Ovary (tissue), 9 donors: Measurements from ENCODE around the gene SKA1. TPM values are rescaled to one million over a fixed set of nuclear protein-coding genes. Genes with fewer than 3 reads are reported as not detected.
"Not testable (repeated sequence)": the region's sequence is repeated elsewhere in the genome, so short reads cannot be mapped to it uniquely, and the experiment has no call there.

Source experiments
- DNase-seq, 5 donors: peaks; one replicate each; pipeline ENCODE4 v3.0.0-alpha.2; 2019 to 2020
- H3K27ac ChIP-seq, 2 donors: fragments of 200-600 bp; one replicate each; pipeline versions ENCODE4 v1.5.1 to v1.8.0; 2019 to 2022
- H3K27me3 ChIP-seq: fragments of 200-600 bp; one replicate; pipeline ENCODE4 v1.8.0; 2022
- H3K36me3 ChIP-seq: fragments of 200-600 bp; sonication (generic); one replicate; pipeline ENCODE4 v1.5.1; 2019
- H3K4me1 ChIP-seq: one replicate; pipeline ENCODE4 v1.8.1; 2013; ENCODE audit warnings: mild to moderate bottlenecking, moderate library complexity; ENCODE audit not compliant: insufficient read depth
- H3K4me3 ChIP-seq: fragments of 200-600 bp; sonication (generic); one replicate; pipeline ENCODE4 v1.5.1; 2017
- H3K9me3 ChIP-seq, 2 donors: fragments of 200-600 bp in 1 of 2; sonication (generic) in 1 of 2; one replicate each; pipeline versions ENCODE4 v1.5.1 to v1.8.1; 2013 to 2019; ENCODE audit warnings: mild to moderate bottlenecking in 1 of 2, moderate library complexity in 1 of 2
- CTCF ChIP-seq, 3 donors: fragments of 450-650 bp in 2 of 3; fragments of 200-600 bp in 1 of 3; IDR thresholded peaks; one replicate each; pipeline versions ENCODE4 v1.5.1 to v1.8.0; 2016 to 2022; ENCODE audit warnings: antibody characterized with exemption in 3 of 3, mild to moderate bottlenecking in 1 of 3
- EP300 ChIP-seq: sonication (generic); formaldehyde crosslinking; IDR thresholded peaks from one replicate; pipeline ENCODE4 v1.6.1; 2017; ENCODE audit warnings: antibody characterized with exemption
- POLR2A ChIP-seq: fragments of 450-650 bp; IDR thresholded peaks from one replicate; pipeline ENCODE4 v1.6.1; 2017; ENCODE audit warnings: antibody characterized with exemption, mild to moderate bottlenecking, moderate library complexity
- WGBS, 3 donors: extraction: QIAGEN DNeasy Blood & Tissue Kit in 1 of 3; methylation state at CpG; one replicate each; pipeline versions ENCODE4 v1.1.5 to v1.1.7; 2013 to 2017; 5-methylcytosine and 5-hydroxymethylcytosine counted together
- intact Hi-C, 4 donors: fragments of 100-400 bp; cut with DNase I; formaldehyde crosslinking; loops; one replicate each; pipeline versions ENCODE4 v1.11.0 to v1.15.1; 2022 to 2023
- polyA plus RNA-seq, 2 donors: library from polyadenylated mRNA; stranded (reverse); fragments of 200-250 nt in 1 of 2; fragments of 350-450 nt in 1 of 2; fragmentation: Illumina TruSeq in 1 of 2; extraction: RNeasy Lipid Tissue Mini Kit (QIAGEN cat#74804) in 1 of 2; gene quantifications; one replicate each; pipeline ENCODE4 v1.2.3, GENCODE V29; 2013 to 2014
- total RNA-seq, 7 donors: library from RNA; depleted of rRNA in 2 of 7; stranded (reverse); fragments of >200 nt in 2 of 7; fragmentation: NEBNext Ultra II Directional in 3 of 7; extraction: Animal tissue kit (Norgen Biotek cat#: 25700) in 3 of 7; gene quantifications; one replicate each; pipeline versions ENCODE4 v1.1.0 to v1.2.4, GENCODE V29; 2016 to 2023
- donor health status: DM: no; HTN: no; CAD: no; lungs with moderate emphysema.
- donor health status: DM: no; HTN: no; CAD: no.
- donor health status: Bipolar disorder and iron deficiency.
- donor health status: DM: yes; HTN: yes; CAD: no.
- donor health status: DM: no; HTN: no; CAD: no.
- donor health status: DM: yes; HTN: yes; CAD: no.

Gene SKA1
- total and polyA plus RNA-seq, 9 donors = 0.10 to 3.3 (median 0.60) TPM; not detected in 3

GRCh38 chr18:50428531-50429206, 53.8 kb downstream of the SKA1 start:
- no peak for DNase-seq
- intact Hi-C loops = no loop called here

GRCh38 chr18:50429207-50429948, 54.5 kb downstream of the SKA1 start:
- intact Hi-C loops = no loop called here
- 22 to 24% (median 24%) methylated on average over 5 of the region's 5 CpGs for WGBS, 3 donors

More at GRCh38 chr18:50428531-50429206, 53.8 kb downstream of the SKA1 start:
- Histone ChIP-seq H3K4me3 (no peak overlapping the region), H3K36me3 (no peaks in the 10 kb centered on the region), H3K4me1 (no peaks in the 10 kb centered on the region), H3K27me3 (no peaks in the 10 kb centered on the region), H3K9me3 (no peaks in the 10 kb centered on the region), H3K27ac (no peak overlapping the region)
- WGBS, 3 donors = 55 to 63% (median 63%) methylated on average over 3 of the region's 3 CpGs
- no peak for TF ChIP-seq CTCF (IDR thresholded peaks at IDR 0.05)
- no peak for TF ChIP-seq POLR2A
- TF ChIP-seq EP300 = no peak

GRCh38 chr18:50432915-50433314, 58.1 kb downstream of the SKA1 start:
- intact Hi-C loops = no loop called here
- H3K4me1 ChIP-seq = no peaks in the 10 kb centered on the region
- no peak overlapping the region for H3K27ac ChIP-seq
- no peaks in the 10 kb centered on the region for H3K9me3 ChIP-seq
- no peak for DNase-seq
- H3K36me3 ChIP-seq = no peaks in the 10 kb centered on the region
- no peak overlapping the region for H3K4me3 ChIP-seq
- 80 to 91% (median 85%) methylated on average over 3 of the region's 3 CpGs for WGBS, 3 donors
- H3K27me3 ChIP-seq = no peaks in the 10 kb centered on the region
- TF ChIP-seq CTCF (IDR thresholded peaks at IDR 0.05) = no peak
- no peak for TF ChIP-seq POLR2A
- no peak for TF ChIP-seq EP300

More at GRCh38 chr18:50429207-50429948, 54.5 kb downstream of the SKA1 start:
- Histone ChIP-seq H3K4me1 (no peaks in the 10 kb centered on the region), H3K9me3 (no peaks in the 10 kb centered on the region), H3K27ac (no peak overlapping the region), H3K4me3 (no peak overlapping the region), H3K36me3 (no peaks in the 10 kb centered on the region), H3K27me3 (no peaks in the 10 kb centered on the region)
- DNase-seq = no peak
- TF ChIP-seq EP300 (no peak), POLR2A (no peak), CTCF (IDR thresholded peaks at IDR 0.05) (no peak)

- H3K4me3 ChIP-seq, H3K27ac ChIP-seq, H3K9me3 ChIP-seq, intact Hi-C loops, H3K36me3 ChIP-seq, H3K4me1 ChIP-seq, DNase-seq, H3K27me3 ChIP-seq: not testable (repeated sequence)
- 93 to 100% (median 94%) methylated on average over 1 of the region's 1 CpG for WGBS, 3 donors
Measured at GRCh38 chr18:50436742-50437141, 61.9 kb downstream of the SKA1 start.

- no peak for TF ChIP-seq POLR2A
- no peak for TF ChIP-seq CTCF (IDR thresholded peaks at IDR 0.05)
- TF ChIP-seq EP300 = no peak
- H3K4me1 ChIP-seq = no peaks in the 10 kb centered on the region
- H3K27me3 ChIP-seq = no peaks in the 10 kb centered on the region
- H3K9me3 ChIP-seq = no peaks in the 10 kb centered on the region
- no peak overlapping the region for H3K4me3 ChIP-seq
- DNase-seq = no peak
- H3K36me3 ChIP-seq = no peaks in the 10 kb centered on the region
- intact Hi-C loops = no loop called here
- 81 to 87% (median 86%) methylated on average over 2 of the region's 2 CpGs for WGBS, 3 donors
- no peak overlapping the region for H3K27ac ChIP-seq
Measured at GRCh38 chr18:50439460-50440015, 64.7 kb downstream of the SKA1 start.
